ENCODE measurements around the gene ZBTB17. TPM values are rescaled to one million over a fixed set of nuclear protein-coding genes. Genes with fewer than 3 reads are reported as not detected.
"Not testable (repeated sequence)": the region's sequence is repeated elsewhere in the genome, so short reads cannot be mapped to it uniquely, and the experiment has no call there.

Gene ZBTB17
- total RNA-seq (ENCODE audit: unreplicated experiment): 33.6 TPM
- long read RNA-seq, partial matches to known transcripts: 1 of 10 reads
- long read RNA-seq, other reads (novel, unspliced or antisense): 6 of 10 reads

DNA sequence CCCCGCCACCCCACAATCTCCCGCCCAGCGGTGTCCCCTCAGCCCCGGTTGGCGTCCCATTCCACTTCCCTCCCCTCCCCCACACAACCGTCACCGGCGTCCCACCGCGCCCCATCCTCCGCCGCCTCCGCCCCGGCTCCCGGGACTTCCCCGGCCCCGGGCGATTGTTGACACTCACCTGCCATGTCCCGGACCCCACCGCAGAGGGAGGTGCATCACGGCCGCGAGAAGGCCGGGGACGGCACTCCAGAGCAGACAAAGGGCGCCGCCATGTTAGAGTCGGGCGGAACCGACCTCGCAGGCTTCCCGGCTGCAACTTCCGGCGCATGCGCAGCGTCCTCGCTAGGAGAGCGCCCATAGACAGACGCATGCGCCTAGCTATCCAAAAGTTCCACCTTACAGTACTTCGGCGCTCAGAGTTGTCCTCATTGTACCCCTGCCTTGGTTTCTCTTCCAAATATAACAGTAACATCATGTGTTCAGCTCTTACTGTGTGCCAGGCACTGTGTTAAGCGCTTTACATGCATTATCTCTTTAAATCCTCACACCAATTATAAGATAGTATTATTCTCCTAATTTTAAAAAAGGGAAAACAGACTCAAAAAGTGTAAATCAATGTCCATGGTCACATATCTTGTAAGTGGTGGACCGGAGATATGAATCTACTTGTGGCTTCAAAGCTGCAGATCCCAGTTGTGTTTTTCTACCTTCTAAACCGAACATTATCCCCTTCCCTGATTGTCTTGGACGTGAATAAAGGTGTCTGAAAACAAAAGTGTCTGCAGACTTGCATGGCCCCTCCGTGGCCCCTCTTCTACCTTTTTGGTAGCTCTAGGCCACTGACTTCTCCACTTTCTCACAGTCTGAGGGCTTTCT, at the start of gene ZBTB17:
TSS of gene ZBTB17 (minus strand) at position 297 of the 876 bp plus-strand sequence. CDS start 27,606 bp downstream, outside the sequence.
- H3K9me3 Mint-ChIP-seq (ENCODE audit: unreplicated experiment): no peaks in the 10 kb centered on the region
- peaks cover 22% of the 10 kb centered on the region for H3K36me3 Mint-ChIP-seq (ENCODE audit: low read depth, unreplicated experiment)
- peaks cover 6% of the 10 kb centered on the region for H3K4me1 Mint-ChIP-seq (ENCODE audit: unreplicated experiment)
- TF ChIP-seq, protein P1, sequence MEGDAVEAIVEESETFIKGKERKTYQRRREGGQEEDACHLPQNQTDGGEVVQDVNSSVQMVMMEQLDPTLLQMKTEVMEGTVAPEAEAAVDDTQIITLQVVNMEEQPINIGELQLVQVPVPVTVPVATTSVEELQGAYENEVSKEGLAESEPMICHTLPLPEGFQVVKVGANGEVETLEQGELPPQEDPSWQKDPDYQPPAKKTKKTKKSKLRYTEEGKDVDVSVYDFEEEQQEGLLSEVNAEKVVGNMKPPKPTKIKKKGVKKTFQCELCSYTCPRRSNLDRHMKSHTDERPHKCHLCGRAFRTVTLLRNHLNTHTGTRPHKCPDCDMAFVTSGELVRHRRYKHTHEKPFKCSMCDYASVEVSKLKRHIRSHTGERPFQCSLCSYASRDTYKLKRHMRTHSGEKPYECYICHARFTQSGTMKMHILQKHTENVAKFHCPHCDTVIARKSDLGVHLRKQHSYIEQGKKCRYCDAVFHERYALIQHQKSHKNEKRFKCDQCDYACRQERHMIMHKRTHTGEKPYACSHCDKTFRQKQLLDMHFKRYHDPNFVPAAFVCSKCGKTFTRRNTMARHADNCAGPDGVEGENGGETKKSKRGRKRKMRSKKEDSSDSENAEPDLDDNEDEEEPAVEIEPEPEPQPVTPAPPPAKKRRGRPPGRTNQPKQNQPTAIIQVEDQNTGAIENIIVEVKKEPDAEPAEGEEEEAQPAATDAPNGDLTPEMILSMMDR (IDR thresholded peaks at IDR 0.05; ENCODE audit: unreplicated experiment): no peak
- H3K4me3 Mint-ChIP-seq (ENCODE audit: unreplicated experiment): peak within 1 kb of the TSS; percentile 94
- peak; percentile 92 for DNase-seq (ENCODE audit: low spot score)
- H3K27me3 Mint-ChIP-seq (ENCODE audit: unreplicated experiment): peaks cover 5% of the 10 kb centered on the region
- peak within 1 kb of the TSS; percentile 85 for H3K27ac Mint-ChIP-seq (ENCODE audit: unreplicated experiment)

DNA sequence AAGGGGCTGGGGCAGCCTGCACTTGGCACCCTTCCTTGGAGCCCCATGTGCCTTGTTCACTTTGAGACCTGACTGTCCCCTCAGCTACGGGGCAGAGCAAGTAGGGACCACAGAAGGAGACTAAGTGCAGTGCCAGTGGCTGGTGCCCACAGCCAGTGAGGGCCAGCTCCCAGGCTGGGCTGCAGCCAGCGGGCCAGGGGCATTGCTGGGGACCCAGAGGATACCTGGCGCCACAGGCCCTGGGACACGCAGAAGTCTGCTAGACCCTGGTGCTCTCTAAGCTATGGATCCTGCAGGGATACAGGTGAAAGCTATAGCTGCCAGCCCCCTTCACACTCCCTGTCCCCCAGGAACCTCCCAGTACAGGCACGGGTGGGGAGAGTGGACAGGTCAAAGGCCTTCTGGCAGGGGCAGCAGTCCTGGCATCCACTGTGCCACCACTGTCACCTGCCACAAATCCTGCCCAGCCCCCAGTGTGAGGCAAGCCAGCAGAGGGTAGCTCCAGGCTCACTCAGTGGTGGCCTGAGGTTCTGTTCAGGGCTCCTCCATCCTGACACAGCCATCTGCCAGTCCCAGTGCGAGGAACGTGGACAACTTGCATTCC, 47.3 kb upstream of the ZBTB17 start:
- Mint-ChIP-seq H3K27me3 (ENCODE audit: unreplicated experiment) (peaks cover 16% of the 10 kb centered on the region), H3K4me1 (ENCODE audit: unreplicated experiment) (no peaks in the 10 kb centered on the region), H3K27ac (ENCODE audit: unreplicated experiment) (no peak overlapping the region), H3K4me3 (ENCODE audit: unreplicated experiment) (no peak overlapping the region), H3K9me3 (ENCODE audit: unreplicated experiment) (no peaks in the 10 kb centered on the region), H3K36me3 (ENCODE audit: low read depth, unreplicated experiment) (no peaks in the 10 kb centered on the region)
- DNase-seq (ENCODE audit: low spot score): no peak
- TF ChIP-seq, protein P1 (IDR thresholded peaks at IDR 0.05; ENCODE audit: unreplicated experiment): no peak

DNA sequence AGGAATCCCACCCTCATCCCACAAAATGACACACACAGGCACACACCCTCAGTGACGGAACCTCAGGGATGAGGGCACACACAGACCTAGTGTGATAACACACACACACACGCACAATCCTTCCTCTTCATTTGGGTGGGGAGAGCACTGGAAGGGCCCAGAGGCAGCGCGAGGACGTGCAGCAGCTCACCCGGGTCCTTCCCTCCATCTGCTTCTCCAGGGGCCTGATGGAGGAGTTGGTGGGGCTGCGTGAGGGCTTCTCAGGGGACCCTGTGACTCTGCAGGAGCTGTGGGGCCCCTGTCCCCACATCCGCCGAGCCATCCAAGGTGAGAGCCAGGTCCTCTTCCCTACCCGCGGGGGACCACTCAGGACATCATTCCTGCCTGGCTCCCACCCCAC, 46.5 kb upstream of the ZBTB17 start:
- Mint-ChIP-seq H3K4me3 (ENCODE audit: unreplicated experiment) (no peak overlapping the region), H3K27ac (ENCODE audit: unreplicated experiment) (no peak overlapping the region), H3K4me1 (ENCODE audit: unreplicated experiment) (no peaks in the 10 kb centered on the region), H3K27me3 (ENCODE audit: unreplicated experiment) (peaks cover 16% of the 10 kb centered on the region), H3K9me3 (ENCODE audit: unreplicated experiment) (no peaks in the 10 kb centered on the region), H3K36me3 (ENCODE audit: low read depth, unreplicated experiment) (no peaks in the 10 kb centered on the region)
- no peak for DNase-seq (ENCODE audit: low spot score)
- TF ChIP-seq, protein P1 (IDR thresholded peaks at IDR 0.05; ENCODE audit: unreplicated experiment): no peak

DNA sequence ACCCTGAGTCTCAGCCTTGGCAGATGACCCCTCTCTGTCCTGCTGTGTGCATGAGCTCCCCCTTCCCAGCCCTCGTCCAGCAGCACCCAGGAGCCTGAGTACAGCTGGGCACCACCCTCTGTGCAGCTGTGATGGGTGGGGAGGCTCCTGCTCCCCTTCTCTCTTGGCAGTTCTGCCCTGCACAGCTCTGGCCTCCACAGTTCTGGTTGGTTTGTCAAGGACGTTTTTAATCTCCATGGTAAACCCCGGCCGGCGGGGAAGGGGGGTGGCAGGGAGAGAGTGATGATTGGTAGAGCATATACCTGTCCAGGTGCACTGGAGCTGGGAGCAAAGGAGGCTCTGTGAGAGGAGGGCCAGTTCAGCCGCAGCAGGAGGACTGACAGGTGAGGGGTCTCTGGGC, 45.8 kb upstream of the ZBTB17 start, which contains the start of gene CLCNKA:
TSS of gene CLCNKA (plus strand) at position 356 of the 400 bp plus-strand sequence. CDS start 584 bp downstream, outside the sequence.
- no peak within 1 kb of the TSS for H3K27ac Mint-ChIP-seq (ENCODE audit: unreplicated experiment)
- H3K36me3 Mint-ChIP-seq (ENCODE audit: low read depth, unreplicated experiment): no peaks in the 10 kb centered on the region
- H3K4me1 Mint-ChIP-seq (ENCODE audit: unreplicated experiment): no peaks in the 10 kb centered on the region
- H3K4me3 Mint-ChIP-seq (ENCODE audit: unreplicated experiment): no peak within 1 kb of the TSS
- TF ChIP-seq, protein P1 (IDR thresholded peaks at IDR 0.05; ENCODE audit: unreplicated experiment): no peak
- DNase-seq (ENCODE audit: low spot score): no peak
- no peaks in the 10 kb centered on the region for H3K9me3 Mint-ChIP-seq (ENCODE audit: unreplicated experiment)
- H3K27me3 Mint-ChIP-seq (ENCODE audit: unreplicated experiment): peaks cover 16% of the 10 kb centered on the region

DNA sequence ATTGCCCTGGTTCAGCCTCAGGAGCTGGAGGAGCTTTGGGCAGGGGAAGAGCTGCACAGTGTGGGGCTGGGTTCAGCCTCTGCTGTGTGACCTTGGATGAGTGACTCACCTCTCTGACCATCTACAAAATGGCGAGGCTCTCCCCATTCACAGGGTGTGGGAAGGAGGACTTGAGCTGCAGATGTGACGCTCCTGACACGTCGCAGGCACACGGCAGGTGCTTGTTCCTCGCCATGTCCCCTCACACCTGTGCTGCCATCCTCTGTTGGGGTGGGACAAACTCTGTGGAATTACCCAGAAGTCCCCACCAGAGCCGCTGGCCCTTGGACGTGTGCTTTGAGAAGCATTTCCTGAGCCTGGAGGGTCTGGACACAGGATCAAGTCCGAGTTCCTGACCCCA, 45.0 kb upstream of the ZBTB17 start:
- H3K27ac Mint-ChIP-seq (ENCODE audit: unreplicated experiment); H3K36me3 Mint-ChIP-seq (ENCODE audit: low read depth, unreplicated experiment); H3K9me3 Mint-ChIP-seq (ENCODE audit: unreplicated experiment); H3K4me1 Mint-ChIP-seq (ENCODE audit: unreplicated experiment); DNase-seq (ENCODE audit: low spot score); H3K4me3 Mint-ChIP-seq (ENCODE audit: unreplicated experiment): not testable (repeated sequence)
- peaks cover 16% of the 10 kb centered on the region for H3K27me3 Mint-ChIP-seq (ENCODE audit: unreplicated experiment)
